ENCODE measurements around the gene SYCP2L.

DNA sequence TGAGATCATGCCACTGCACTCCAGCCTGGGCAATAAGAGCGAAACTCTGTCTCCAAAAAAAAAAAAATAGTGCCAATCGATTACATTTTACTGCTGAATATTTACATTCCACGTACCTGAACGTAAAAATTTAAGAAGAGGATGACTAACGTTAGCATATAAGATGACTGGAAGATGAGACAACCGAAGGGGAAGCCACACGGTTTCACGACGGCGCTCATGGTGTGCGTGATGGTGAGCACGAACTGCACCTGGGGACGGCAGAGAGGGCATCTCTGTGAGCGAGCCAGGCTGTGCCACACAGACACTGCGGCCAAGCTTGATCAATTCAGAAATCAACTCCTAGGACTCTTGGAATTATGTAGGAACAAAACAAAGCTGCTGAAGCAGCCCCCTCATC lies 102.7 kb downstream of the SYCP2L start:
- TF ChIP-seq, protein P1, sequence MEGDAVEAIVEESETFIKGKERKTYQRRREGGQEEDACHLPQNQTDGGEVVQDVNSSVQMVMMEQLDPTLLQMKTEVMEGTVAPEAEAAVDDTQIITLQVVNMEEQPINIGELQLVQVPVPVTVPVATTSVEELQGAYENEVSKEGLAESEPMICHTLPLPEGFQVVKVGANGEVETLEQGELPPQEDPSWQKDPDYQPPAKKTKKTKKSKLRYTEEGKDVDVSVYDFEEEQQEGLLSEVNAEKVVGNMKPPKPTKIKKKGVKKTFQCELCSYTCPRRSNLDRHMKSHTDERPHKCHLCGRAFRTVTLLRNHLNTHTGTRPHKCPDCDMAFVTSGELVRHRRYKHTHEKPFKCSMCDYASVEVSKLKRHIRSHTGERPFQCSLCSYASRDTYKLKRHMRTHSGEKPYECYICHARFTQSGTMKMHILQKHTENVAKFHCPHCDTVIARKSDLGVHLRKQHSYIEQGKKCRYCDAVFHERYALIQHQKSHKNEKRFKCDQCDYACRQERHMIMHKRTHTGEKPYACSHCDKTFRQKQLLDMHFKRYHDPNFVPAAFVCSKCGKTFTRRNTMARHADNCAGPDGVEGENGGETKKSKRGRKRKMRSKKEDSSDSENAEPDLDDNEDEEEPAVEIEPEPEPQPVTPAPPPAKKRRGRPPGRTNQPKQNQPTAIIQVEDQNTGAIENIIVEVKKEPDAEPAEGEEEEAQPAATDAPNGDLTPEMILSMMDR (conservative IDR thresholded peaks at IDR 0.05), result no peak
- TF ChIP-seq ZFX (IDR thresholded peaks at IDR 0.05), result no peak

Data from C4-2B (cell line).